NCI-H345 treated with DMSO at 0.1 percent for 48 hours (cell line): ENCODE data around the gene ZNF750.
A peak's percentile ranks its signal among the peaks of the same experiment; 100 is the strongest.

ENCODE experiments used
- DNase-seq: peaks from one replicate; lab custom pipeline; 2025; ENCODE audit not compliant: unreplicated experiment; lab: John Stamatoyannopoulos, UW

The ZNF750 gene

DNA sequence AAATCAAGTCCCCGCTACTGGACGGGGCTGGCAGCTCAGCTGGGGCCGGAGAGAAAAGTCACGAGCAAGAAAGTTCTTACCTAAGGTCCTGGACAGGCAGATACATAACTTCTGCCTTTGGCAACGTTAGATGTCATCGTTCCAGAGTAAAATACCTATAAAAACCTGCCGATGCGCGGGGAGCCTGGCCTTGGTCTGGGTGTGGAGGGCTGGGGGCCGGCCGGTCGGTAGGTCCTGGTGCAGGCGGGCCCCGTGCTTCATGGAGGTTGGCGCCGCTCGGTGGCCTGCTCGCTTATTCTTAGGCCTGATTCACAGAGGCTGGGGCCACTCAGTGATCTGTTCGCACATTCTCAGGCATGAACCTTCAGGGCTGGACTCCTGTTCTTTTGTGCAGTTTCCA is 33.7 kb upstream of the ZNF750 start:
- DNase-seq, result no peak

DNA sequence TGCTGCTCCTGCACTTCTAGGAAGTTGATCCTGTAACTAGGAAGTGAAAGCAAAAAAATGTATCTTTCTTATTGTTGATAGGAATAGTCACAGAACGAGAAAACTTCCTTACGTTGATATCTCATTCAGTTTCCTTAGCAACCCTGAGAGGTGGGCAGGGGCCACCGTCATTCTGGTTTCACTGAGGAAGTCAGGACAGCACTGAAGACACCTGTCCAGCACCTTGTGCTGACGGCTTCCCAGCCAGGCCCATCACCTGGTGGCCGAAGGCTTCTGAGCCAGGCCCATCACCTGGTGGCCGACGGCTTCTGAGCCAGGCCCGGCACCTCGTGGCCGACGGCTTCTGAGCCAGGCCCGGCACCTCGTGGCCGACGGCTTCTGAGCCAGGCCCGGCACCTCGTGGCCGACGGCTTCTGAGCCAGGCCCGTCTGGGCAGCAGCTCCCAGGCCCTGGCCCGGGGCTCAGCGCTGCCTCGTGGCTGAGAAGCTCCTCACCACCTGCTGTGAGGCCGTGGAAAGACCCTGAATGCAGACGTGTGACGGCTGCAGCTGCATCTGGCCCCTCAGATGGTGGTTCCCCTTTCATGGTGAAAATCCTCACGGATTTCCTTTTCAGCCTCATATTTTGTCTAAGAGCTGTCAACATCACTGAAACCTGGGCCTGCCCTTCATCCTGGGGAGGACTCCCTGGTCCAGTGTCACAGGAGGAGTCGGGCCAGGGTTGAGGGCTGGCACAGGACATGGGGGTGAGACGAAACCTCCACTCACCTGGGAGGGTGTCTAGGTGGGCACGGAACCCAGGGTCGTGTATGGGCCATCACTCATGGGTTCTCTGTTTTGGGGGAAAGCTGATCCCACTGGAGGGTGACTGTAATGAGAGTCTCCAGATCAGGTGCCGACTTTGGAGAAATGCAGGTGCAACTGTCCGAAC is 33.0 kb upstream of the ZNF750 start:
- DNase-seq, result no peak

DNA sequence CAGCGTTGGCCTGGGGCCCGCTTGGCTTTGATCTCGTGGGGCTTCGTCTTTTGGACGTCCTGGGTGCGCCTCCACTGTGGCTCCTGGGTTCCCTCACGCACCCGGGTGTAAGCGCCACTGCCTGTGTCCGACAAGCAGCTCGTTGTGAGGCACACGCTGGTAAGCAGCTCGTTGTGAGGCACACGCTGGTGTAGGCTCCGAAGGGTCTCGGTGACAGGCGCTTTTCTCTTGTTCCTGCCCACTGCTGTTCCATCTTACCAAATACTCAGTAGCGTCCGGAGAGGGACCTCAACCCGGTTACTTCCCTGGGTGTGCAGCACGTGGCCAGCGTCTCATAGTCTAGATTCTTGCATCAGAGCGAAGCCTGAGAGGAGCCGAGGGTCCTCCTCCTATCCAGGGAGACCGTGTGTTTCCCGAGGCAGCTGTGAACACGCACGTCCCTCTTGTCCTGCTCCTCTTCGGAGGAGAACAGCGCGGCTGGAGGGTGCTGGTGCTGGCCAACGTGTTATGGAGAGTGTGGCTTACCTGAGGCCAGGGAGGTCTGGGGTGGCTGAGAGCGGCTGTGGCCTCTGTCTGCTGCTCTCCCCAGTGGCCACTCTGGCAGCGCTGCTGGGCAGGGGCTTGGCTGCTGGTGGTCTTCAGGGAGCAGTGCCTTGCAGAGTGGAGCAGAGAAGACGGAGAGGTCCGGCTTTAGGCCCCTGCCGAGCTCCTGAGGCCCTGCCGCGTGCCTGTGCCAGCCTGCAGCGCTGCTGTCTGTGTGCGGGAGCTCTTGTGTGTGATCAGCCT is 32.1 kb upstream of the ZNF750 start:
- no peak for DNase-seq

DNA sequence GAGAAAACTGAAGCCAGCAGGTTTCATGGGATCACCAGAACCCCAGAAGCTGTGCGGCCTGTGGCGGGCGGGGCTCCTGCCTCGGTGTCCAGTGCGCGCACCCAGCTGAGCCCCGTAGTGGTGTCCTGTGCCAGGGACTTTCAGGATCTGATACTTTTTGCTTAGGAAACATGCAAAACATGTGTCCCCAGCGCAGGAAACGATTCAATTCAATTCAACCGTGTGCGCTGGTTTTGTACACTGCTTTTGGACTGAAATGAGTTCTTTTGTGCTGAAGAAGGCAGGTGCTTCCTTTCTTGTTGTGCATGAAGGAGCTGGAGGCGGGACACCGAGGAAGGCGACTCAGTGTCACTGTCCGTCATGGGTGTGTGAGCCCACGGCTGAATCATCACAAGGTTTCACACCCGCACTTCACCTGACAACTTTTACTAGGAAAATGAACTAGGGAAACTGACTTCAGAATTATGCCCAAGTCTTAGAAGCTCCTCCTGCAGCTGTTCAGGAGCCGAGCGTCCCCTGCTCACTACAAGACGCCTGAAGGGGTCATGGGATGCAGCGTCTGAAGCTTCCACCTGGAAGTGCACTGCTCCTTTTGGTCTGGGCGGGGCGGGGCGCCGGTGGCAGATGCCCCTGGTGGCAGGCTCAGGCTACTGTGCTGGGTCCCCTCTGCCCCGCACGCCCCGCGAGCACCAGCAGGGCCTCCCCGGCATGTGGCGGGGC is 31.4 kb upstream of the ZNF750 start:
- peak; percentile 71 for DNase-seq

DNA sequence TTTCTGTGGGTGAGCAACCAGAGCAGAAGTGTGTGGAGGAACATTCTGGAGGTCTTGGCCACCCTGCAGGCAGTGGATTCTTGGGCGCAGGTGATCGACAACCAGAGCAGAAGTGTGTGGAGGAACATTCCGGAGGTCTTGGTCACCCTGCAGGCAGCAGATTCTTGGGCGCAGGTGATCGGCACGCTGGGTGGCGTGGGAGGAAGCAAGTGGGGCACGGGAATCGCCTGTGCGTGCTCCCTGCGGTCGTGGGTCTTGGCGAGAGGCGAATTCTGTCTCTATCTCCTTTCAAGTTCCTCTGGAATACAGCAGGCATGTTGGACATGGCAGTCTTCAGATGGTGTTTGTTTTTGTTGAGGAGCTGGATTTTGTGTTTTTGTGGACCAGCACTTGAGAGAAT is 30.7 kb upstream of the ZNF750 start:
- no peak for DNase-seq

DNA sequence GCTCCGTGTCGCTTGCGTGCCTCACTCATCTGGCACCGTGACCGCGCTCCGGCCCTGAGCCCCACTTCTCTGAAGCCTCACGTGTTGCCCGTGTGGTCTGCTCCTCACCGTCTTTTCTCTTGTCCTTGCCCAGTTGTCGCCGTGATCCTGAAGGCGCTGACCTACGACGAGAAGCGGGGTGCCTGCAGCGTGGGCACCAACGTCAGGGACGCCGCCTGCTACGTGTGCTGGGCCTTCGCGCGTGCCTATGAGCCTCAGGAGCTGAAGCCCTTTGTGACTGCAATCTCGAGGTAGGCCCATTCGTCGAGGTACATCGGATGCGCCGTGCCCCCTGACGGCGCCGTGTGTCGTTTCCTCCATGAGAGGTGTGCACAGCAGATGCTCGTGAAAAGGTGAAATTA is 30.3 kb upstream of the ZNF750 start:
- no peak for DNase-seq

DNA sequence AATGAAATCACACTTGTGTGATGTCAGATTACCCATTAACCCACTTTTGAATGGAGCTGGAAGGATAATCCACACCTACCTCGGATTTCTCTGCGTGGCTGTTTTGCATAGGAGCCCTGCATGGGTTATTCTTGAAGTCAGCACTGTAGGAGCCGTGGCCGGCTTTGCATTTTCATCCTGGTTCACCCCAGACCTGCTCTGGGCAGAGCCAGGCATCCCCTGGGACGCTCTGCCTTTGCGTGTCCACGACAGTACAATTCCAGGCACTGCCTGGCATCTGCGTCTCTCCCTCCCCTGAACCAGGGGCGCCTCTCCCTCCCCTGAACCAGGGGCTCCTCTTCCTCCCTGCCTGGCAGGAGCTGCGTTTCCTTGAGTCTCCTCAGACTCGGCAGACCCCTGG is 29.7 kb upstream of the ZNF750 start:
- DNase-seq, result no peak

DNA sequence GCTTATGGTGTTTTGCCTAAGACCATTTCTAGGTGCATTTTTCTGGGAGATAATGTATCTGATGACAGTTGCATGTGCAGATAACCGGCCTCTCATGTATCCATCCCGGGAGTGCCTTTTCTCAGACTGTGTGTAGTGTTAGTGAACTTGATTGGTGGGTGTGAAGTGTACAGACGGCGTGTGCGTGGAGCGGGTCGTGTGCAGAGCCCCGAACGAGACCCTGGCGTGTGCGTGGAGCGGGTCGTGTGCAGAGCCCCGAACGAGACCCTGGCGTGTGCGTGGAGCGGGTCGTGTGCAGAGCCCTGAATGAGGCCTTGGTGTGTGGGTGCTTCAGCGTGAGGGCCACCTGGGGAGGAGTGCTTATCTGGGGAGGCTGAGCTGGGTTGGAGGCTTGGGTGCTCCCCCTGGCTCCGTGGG is 28.9 kb upstream of the ZNF750 start:
- no peak for DNase-seq

DNA sequence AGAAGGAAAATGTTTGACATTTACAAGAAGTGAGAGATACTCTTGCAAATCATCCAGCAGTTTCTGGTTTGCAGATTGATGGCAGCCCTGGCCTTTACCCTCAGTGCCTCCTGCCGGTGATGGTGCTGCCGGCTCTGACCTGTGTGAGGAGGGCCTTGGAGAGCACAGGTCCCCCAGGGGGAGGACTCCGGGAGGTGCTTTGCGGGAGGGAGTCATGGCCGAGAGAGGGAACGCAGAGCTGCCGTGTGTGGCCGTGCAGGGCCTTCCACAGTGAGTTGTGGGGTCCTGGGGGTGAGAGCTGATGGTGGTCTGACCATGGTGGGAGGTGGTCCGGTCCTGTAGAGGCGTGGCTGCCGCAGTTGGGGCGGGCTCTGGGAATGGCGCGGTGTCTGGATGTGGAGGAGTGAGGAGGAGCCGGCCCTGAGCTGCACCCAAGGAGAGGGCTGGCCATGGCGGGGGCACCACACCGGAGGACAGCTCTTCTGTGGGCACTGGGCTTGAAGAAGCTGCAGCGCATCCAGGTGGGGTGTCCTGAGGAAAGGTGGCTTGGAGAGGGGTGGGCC is 28.0 kb upstream of the ZNF750 start:
- no peak for DNase-seq

DNA sequence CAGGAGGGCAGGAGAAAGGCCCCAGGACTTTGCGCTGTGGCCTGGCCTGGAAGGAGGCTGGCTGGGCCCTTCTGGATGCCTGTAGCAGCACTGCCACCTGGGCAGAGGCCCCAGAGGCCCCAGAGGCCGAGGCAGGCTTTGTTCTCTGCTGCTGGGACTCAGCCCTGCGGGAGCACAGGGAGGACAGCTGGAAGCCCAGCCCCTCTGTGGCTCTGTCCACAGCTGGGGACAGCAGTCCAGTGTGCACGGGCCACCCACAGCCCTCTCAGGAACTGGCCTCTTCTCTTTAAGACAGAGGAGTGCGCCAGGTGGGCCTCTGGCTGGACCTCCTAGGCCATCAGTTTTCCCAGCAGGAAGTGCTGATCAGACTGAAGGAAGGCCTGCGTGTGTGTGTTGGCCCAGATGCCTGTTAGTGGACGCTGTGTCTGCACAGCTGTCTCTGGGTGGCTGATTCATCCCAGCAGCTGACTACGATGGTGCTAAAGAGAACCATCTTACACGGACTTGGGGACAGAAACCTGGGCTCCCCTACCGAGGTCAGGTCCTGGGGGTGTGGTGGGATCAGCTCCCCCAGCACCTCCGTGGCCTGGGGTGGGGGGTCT is 26.9 kb upstream of the ZNF750 start:
- peak; percentile 58 for DNase-seq

DNA sequence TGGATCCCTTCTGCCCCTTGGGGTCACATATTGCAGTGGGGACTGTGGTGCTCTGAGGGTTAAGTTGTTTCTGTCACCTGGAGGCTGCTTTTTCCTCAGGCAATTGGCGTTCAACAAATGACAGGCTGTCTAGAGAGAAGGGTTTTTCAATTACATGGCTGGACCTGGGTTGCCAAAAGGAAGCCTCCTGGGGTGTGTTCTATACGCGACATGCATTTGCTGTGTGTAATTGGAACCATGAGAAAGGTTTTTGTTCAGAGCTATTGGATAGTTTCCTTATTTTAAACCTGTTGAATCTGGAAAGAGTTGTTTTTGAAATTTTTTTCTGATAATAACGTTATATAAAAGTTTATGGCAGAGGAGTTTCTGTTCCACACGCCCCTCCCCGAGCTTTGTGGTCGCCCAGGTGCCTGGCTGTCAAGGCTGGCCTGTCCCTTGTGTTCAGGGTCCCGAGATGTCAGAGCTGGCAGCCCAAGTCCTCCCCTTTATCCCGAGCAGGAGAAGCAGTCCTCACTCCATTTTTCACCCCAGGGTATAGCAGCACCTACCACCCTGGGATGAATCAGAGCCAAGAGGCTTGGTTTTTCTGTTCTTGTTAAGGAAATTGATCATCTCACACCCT is 26.1 kb upstream of the ZNF750 start:
- peak; percentile 88 for DNase-seq

DNA sequence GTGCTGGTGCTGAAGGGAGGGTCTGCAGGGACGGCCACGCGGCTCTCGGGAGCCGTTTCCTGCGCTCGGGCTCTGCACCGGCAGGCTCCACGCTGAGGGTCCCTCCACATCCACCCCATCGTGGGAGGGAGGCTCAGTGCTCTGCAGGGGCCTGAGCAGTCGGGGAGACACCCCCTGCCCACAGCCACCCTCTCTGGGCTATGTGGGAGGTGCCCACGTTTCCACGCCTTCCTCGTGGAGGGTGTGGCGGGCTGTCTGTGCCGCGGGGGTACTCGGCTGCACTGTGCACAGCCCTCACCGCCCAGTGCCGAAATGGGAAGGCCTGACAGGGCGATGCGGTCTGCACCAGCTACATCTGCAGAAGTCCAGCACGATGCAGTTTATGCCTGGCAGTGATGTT is 25.5 kb upstream of the ZNF750 start:
- no peak for DNase-seq

DNA sequence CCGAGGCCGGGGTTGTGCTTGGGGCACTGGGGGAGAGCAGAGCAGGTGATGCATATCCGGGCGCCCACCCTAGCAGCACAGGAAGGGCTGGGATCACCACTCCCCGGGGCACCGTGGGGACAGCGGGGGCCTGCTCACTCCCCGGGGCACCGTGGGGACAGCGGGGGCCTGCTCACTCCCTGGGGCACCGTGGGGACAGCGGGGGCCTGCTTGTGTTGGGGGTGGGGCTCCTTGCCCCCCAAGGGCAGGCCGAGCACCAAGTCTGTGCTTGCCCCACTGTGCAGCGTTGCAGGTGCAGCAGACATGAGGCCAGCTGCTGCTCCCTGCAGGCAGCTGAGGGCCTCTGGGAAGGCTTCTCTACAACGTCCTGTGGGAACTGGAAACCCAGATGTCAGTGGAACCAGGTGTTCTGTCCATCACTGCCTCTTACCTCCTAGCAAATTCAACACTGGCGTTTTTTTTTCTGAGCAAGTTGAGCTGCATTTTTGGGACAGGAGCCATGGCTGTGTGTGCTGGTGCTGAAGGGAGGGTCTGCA is 25.0 kb upstream of the ZNF750 start:
- DNase-seq, result peak; percentile 88

DNA sequence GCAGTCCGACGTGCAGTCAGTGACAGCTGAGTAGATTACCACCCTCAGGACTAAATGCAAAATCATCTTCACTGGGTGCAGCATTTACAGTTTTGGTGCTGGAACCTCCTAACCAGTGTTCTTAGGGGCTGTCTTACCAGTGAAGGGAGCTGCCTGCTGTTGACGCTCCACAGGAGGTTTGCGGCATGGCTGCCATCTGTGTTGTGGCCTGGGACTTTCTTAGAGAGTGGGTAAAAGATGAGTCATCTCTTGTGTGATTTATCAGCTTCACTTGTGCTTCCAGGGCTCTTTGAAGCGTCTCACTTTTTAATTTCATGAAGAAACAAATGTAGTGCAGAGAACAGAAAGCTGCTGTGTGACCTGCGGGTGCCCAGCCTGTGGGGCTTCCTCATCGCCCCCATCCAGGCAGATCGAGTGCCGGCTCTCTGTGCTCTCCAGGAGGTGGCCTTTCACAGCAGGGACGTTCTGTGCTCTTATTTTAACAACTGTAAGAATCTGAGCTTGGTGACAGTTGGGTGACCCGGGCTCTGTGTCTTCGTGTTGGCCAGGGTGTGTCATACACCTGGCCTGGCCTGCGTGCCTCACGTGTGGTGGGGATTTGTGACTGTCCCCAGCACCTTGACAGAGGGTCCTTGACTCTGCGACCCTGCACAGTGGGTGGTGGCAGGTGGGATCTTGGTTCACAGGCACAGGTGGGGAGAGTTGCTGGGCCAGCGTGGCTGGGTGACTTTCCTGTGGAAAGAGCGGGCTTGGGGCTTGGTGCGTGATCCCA is 24.3 kb upstream of the ZNF750 start:
- DNase-seq, result peak; percentile 95

DNA sequence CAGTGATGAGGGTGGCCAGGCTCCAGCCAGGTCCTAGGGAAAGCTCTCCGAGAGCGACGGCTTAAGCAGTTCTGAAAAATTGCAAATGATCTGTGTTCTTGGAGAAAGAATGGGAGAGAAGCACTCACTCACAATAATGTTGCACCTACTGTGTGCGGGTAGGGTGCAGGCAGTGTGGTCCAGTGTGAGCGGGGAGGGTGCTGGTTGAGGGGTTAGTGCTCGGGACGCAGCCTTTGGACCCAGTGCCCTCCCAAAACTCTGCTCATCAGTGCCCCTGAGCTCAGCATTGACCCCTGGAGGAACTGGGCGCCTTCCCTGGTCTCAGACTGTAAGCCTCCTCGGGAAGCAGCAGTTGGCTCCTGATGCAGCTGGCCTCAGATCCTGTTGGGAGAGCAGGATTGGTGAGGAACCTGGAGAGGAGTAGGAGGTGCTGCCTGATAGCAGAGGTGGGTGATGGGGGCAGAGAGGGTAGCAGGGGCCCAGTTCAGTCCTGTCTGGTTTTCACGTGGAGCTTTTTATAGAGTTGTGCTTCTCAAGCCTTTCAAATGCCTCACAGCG is 23.6 kb upstream of the ZNF750 start:
- peak; percentile 92 for DNase-seq

DNA sequence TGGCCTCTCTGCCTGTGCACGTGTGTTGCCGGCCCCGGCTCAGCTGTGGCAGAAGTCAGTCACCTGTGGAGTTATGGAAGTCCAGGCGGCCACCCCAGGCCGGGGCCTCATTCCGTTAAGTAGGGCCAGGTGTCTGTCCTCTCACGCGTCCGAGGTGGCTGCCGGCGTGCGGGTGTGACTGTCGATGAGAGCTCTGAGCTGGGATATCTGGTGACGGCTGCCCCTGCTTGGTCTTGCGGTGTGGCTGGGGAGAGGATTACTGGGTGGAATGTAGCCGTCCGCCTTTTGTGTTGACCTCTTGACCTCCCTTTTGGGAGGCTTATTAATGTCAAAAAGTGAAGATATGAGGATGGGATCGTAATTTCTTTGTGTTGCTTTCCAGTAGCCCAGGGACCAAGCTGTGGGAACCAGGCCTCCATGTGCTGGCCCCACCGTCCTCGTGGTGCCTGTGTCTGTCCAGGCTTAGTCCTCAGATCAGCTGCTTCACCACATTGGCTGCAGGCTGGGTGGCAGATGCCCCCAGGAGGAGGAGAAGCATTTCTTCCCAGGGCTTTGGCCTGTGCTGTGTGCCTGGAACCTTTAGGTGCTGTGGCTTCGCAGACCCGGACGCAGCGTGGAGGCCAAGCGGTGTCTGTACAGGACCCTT is 23.0 kb upstream of the ZNF750 start:
- DNase-seq, result no peak

DNA sequence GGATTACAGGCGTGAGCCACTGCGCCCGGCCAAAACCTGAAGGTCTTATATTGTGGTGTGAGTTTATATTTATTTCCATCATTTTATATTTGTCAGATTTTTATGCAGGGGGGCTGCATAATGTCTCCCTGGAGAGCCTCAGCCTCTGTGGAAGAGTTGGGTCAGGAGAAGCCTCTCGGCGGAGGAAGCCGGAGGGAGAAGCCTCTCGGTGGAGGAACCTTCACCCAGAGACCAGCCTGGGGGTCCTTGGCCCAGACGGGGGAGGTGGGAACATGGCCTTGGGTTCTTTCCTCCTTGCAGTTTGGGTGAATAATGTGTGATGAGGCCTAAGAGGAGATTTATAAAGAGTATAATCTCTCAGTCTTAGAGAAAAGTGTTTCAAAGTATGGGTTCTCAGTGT is 22.4 kb upstream of the ZNF750 start:
- DNase-seq, result no peak

DNA sequence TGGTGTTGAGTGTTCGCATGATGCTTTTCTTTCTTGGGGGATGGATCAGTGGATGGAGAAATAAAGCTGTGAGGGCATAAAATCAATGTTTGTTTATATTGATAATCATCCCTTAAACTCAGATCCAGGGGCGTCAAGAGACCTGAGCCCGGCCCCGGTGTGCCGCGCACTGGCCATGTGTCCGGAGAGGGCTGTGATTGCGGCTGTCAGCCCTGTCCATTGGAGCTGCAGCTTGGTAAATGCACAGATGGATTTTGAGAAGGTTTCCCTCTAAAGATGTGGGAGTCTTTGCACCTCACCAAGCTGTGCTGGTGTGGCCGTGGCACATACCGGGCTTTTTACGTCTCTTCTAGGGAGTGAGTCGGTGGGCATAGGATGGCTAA is 21.6 kb upstream of the ZNF750 start:
- DNase-seq, result no peak
